K562 (cell line): ENCODE results near the gene MLIP.
"Not testable (repeated sequence)": the region's sequence is repeated elsewhere in the genome, so short reads cannot be mapped to it uniquely, and the experiment has no call there.

Experiments used
- CC2D1A ChIP-seq: fragments of 450-650 bp; IDR thresholded peaks from 2 replicates; pipeline ENCODE4 v1.6.1; 2017; ENCODE audit warnings: mild to moderate bottlenecking
- CUX1 ChIP-seq: fragments of 200-800 bp; sonication (Bioruptor generic); IDR thresholded peaks from 2 replicates; pipeline ENCODE4 v1.6.1; 2016; ENCODE audit warnings: missing genetic modification characterization, missing compliant biosample characterization
- FOXP1 ChIP-seq: sonication (generic); formaldehyde crosslinking; IDR thresholded peaks from 2 replicates; pipeline ENCODE4 v1.8.0; 2022; ENCODE audit warnings: mild to moderate bottlenecking, missing genetic modification reagents
- ILK ChIP-seq: fragments of 450-650 bp; IDR thresholded peaks from 2 replicates; pipeline ENCODE4 v1.6.1; 2016; ENCODE audit warnings: missing genetic modification characterization, low read depth, mild to moderate bottlenecking, missing compliant biosample characterization, moderate library complexity, borderline replicate concordance
- SAFB ChIP-seq: fragments of 200-400 bp; formaldehyde crosslinking; IDR thresholded peaks from 2 replicates; pipeline ENCODE4 v1.6.1; 2017; ENCODE audit warnings: low read depth, low read length, borderline replicate concordance
- TARDBP ChIP-seq: fragments of 450-650 bp; IDR thresholded peaks from 2 replicates; pipeline ENCODE4 v1.6.1; 2016
- TCF7 ChIP-seq: sonication (generic); IDR thresholded peaks from 2 replicates; pipeline ENCODE4 v1.6.1; 2016; ENCODE audit warnings: antibody characterized with exemption, borderline replicate concordance
- TCF7L2 ChIP-seq: fragments of 150-350 bp; IDR thresholded peaks from 2 replicates; pipeline ENCODE4 v1.6.1; 2016; ENCODE audit warnings: low read depth, mild to moderate bottlenecking, low read length, moderate library complexity
- USF1 ChIP-seq: sonication (generic); formaldehyde crosslinking; IDR thresholded peaks from 2 replicates; pipeline ENCODE4 v1.9.0; 2022; ENCODE audit warnings: mild to moderate bottlenecking, missing genetic modification reagents
- ZBTB7A ChIP-seq: IDR thresholded peaks from 2 replicates; pipeline ENCODE4 v1.6.1; 2011; ENCODE audit warnings: low read depth, mild to moderate bottlenecking, low read length, moderate library complexity, borderline replicate concordance; ENCODE audit not compliant: control insufficient read depth
- ZNF23 ChIP-seq: fragments of 250-450 bp; sonication (Bioruptor Pico); IDR thresholded peaks from 2 replicates; pipeline ENCODE4 v1.4.0; 2020; ENCODE audit warnings: mild to moderate bottlenecking
- ZNF3 ChIP-seq: fragments of 250-450 bp; sonication (Bioruptor Pico); IDR thresholded peaks from 2 replicates; pipeline ENCODE4 v1.5.0; 2021; ENCODE audit warnings: mild to moderate bottlenecking, moderate library complexity

- not testable (repeated sequence) for TF ChIP-seq FOXP1 (CRISPR knock-in tag); USF1 (CRISPR knock-in tag); TCF7L2; TARDBP; ILK; ZNF3 (CRISPR knock-in tag); CC2D1A; TCF7; ZBTB7A; CUX1 (CRISPR knock-in tag); SAFB; ZNF23 (CRISPR knock-in tag)
Measured at GRCh38 chr6:54249812-54250211, 138.6 kb downstream of the MLIP start.
